Measurements from ENCODE around the gene GPR149.
"Not testable (repeated sequence)": the region's sequence is repeated elsewhere in the genome, so short reads cannot be mapped to it uniquely, and the experiment has no call there.

GPR149 gene

GRCh38 chr3:154430014-154430413, at the start of gene GPR149:
TSS of gene GPR149 (minus strand) at chr3:154430190. CDS start at chr3:154429615, 575 bp downstream.
- DNase-seq, result no peak

GRCh38 chr3:154473769-154474168, 43.8 kb upstream of the GPR149 start:
- no peak for DNase-seq

- no peak for DNase-seq
Observed at GRCh38 chr3:154469585-154469984, 39.6 kb upstream of the GPR149 start.

GRCh38 chr3:154464440-154465190, 34.6 kb upstream of the GPR149 start:
- DNase-seq, result no peak

- DNase-seq, result no peak
Observed at GRCh38 chr3:154458560-154458959, 28.6 kb upstream of the GPR149 start.

GRCh38 chr3:154439081-154439480, 9.1 kb upstream of the GPR149 start:
- DNase-seq, result not testable (repeated sequence)

GRCh38 chr3:154431043-154431442, 1.1 kb upstream of the GPR149 start:
- DNase-seq, result no peak

- no peak for DNase-seq
Observed at GRCh38 chr3:154428286-154429206, 1.4 kb downstream of the GPR149 start.

- no peak for DNase-seq
Observed at GRCh38 chr3:154427685-154428285, 2.2 kb downstream of the GPR149 start.

- DNase-seq, result no peak
Observed at GRCh38 chr3:154422694-154423093, 7.3 kb downstream of the GPR149 start.

- DNase-seq, result no peak
Observed at GRCh38 chr3:154421083-154421482, 8.9 kb downstream of the GPR149 start.

- no peak for DNase-seq
Observed at GRCh38 chr3:154398084-154398967, 31.7 kb downstream of the GPR149 start.

- no peak for DNase-seq
Observed at GRCh38 chr3:154389861-154390260, 40.1 kb downstream of the GPR149 start.

GRCh38 chr3:154384479-154384878, 45.5 kb downstream of the GPR149 start:
- DNase-seq, result no peak

GRCh38 chr3:154378311-154378710, 51.7 kb downstream of the GPR149 start:
- no peak for DNase-seq

- no peak for DNase-seq
Observed at GRCh38 chr3:154367221-154367620, 62.8 kb downstream of the GPR149 start.

GRCh38 chr3:154364849-154365248, 65.1 kb downstream of the GPR149 start:
- DNase-seq, result no peak

GRCh38 chr3:154361099-154361498, 68.9 kb downstream of the GPR149 start:
- DNase-seq, result no peak

GRCh38 chr3:154356009-154356408, 74.0 kb downstream of the GPR149 start:
- no peak for DNase-seq

- DNase-seq, result no peak
Observed at GRCh38 chr3:154349223-154349622, 80.8 kb downstream of the GPR149 start.

- DNase-seq, result no peak
Observed at GRCh38 chr3:154345422-154346122, 84.4 kb downstream of the GPR149 start.

- no peak for DNase-seq
Observed at GRCh38 chr3:154338570-154338969, 91.4 kb downstream of the GPR149 start.
